WI38 (cell line): Measurements from ENCODE around the gene SEL1L3.

Experiments used
- H3K4me3 ChIP-seq: 2 replicates; pipeline ENCODE4 v1.5.1; 2011; ENCODE audit warnings: low read depth, mild to moderate bottlenecking, control low read depth, low read length
- CTCF ChIP-seq: IDR thresholded peaks from 2 replicates; pipeline ENCODE4 v1.5.1; 2012; ENCODE audit warnings: low read depth, mild to moderate bottlenecking, control low read depth, low read length

Gene SEL1L3

GRCh38 chr4:25760048-25760447, 102.7 kb downstream of the SEL1L3 start:
- TF ChIP-seq CTCF: no peak
- no peak overlapping the region for H3K4me3 ChIP-seq

- H3K4me3 ChIP-seq: no peak overlapping the region
- no peak for TF ChIP-seq CTCF
Observed at GRCh38 chr4:25759101-25759500, 103.7 kb downstream of the SEL1L3 start.

DNA sequence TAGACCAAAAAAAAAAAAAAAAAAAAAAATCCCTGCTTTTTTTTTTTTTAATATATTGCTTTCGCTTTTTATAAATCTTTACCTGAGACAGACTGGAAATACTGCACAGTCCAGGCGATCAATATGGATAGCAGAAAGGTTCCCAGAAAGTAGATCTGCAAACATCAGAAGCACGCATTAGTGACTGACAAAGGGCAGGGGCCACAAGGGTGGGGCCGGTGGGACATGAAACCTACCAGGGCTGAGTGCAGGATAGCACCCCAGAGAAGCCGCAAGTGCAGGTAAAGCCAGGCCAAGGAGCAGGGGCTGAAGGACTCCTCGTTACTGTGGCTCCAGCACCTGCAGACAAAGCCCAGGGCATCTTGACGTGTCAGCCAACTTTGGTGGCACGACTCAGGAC, 105.3 kb downstream of the SEL1L3 start:
- no peak for TF ChIP-seq CTCF
- H3K4me3 ChIP-seq: no peak overlapping the region

DNA sequence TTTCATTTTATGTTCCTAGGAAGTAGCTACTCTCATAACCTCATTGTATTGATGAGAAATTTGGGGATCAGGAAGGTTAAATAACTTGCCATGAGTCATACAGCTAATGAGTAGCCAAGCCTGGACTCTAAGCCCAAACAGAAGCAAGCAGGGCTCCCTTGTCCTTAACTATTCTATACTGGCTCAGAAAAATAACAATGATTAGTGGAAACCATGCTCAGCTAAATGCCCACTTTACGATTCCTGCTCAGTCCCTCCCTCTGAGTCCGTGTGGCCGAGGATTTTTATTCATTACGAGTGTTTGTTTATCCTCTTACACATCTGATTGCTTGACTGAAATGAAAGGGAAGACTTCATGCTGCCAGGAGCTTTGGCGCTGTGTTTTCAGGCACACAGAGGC, 106.3 kb downstream of the SEL1L3 start:
- H3K4me3 ChIP-seq: no peak overlapping the region
- TF ChIP-seq CTCF: no peak

DNA sequence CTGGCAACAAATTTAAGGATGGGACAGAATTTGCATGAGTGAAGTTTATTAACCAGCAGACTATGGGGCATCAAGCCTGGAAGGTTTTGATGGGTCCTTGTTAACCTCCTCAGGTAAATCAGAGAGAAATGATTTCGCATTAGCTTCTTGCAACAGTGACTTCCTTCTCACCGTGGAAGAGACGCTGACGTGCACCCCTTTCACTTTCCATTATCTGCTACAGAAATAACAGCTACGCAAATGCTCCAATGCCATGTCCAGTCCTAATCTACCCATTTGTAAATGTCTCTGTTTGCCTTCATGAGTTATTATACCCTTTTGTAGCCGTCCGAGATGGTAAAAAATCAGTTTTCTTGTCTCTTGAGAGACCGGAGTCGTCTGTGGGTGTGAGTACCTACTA, 106.9 kb downstream of the SEL1L3 start:
- H3K4me3 ChIP-seq: no peak overlapping the region
- no peak for TF ChIP-seq CTCF

DNA sequence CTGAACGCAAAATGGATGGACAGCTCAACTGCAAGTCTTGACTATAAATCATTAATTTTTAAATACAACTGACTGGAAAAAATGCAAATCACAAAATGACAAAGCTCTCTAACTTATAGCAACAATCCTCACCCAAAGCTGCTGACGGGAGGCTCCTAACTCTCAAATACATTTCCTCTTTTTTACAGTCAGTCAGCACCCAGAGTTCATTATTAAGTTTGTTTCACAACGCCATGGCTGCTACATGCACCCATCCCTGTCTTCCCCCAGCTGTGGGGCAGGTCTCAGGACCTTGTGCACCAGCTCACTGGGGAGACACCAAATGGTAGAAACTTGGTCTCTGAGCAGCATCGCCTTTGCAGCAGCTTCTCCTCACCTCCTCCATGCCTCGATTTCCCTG, 109.5 kb downstream of the SEL1L3 start:
- H3K4me3 ChIP-seq: no peak overlapping the region
- TF ChIP-seq CTCF: no peak

DNA sequence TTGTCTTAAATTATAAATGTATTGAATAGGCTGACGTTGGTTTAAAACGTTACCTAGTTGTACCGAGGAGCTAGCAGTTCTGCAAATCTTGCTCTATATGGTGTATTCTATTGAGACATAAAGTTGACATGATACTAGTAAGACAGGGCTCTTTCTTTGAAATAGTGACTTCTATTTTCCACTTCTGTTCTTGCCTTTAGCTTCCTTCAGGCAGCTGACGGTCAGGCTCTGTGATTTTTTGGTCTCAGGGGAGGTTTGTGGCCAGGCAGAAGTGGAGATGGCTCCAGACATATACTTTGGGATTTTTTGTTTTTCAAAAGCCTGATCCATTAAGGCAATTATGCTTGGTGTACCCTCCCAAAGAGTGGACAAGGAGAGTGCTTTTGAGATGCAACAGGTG, 111.9 kb downstream of the SEL1L3 start:
- TF ChIP-seq CTCF: no peak
- H3K4me3 ChIP-seq: no peak overlapping the region
